Motor neuron (in vitro differentiated cells): ENCODE results near the gene DHX32. TPM values are rescaled to one million over a fixed set of nuclear protein-coding genes. Genes with fewer than 3 reads are reported as not detected.

Experiments used
- ATAC-seq, 8 experiments: fragments of 200-7000 bp; cut with Tn5 transposase; replicated peaks in 6 of 8; 2 replicates each; pipeline ENCODE4 v1.8.0; 2021; ENCODE audit warnings: mild to moderate bottlenecking in 8 of 8, moderate library complexity in 8 of 8
- H3K27ac ChIP-seq, 2 donors: fragments of 250-450 bp; sonication (Bioruptor Pico); 2 replicates each; pipeline ENCODE4 v1.9.0; 2021; ENCODE audit warnings: antibody characterized with exemption in 2 of 2, mild to moderate bottlenecking in 2 of 2, moderate library complexity in 1 of 2
- H3K4me1 ChIP-seq, 2 donors: fragments of 250-450 bp; sonication (Bioruptor Pico); replicated peaks in 1 of 2; 2 replicates each; pipeline ENCODE4 v1.6.1; 2021; ENCODE audit warnings: antibody characterized with exemption in 2 of 2, mild to moderate bottlenecking in 2 of 2, moderate library complexity in 1 of 2
- H3K4me3 ChIP-seq, 5 donors: fragments of 250-450 bp; sonication (Bioruptor Pico); 2 replicates each; pipeline ENCODE4 v1.9.0; 2021; ENCODE audit warnings: antibody characterized with exemption in 5 of 5, mild to moderate bottlenecking in 5 of 5, moderate library complexity in 4 of 5
- WGBS, 10 experiments: fragments of 450-650 bp; shearing (Covaris generic); methylation state at CpG; one replicate each; pipeline ENCODE4 v1.0.0; 2022; 5-methylcytosine and 5-hydroxymethylcytosine counted together
- in situ Hi-C, 9 experiments: fragments of 400-800 bp; cut with MboI; loops; one replicate each; pipeline ENCODE4 v1.15.0; 2021; ENCODE audit warnings: low sequenced_read_pairs in 9 of 9, low pct_unique_long_range_greater_than_20kb in 2 of 9; ENCODE audit not compliant: unreplicated experiment in 9 of 9
- total RNA-seq, 8 experiments: library from RNA; unstranded; fragments of 300-600 nt; gene quantifications; 2 replicates each; pipeline versions ENCODE4 v1.2.3 to v1.2.4, GENCODE V29; 2022

Gene DHX32
- total RNA-seq, 8 experiments from 2014 or later, result 18.8 to 33.0 (median 25.9) TPM

DNA sequence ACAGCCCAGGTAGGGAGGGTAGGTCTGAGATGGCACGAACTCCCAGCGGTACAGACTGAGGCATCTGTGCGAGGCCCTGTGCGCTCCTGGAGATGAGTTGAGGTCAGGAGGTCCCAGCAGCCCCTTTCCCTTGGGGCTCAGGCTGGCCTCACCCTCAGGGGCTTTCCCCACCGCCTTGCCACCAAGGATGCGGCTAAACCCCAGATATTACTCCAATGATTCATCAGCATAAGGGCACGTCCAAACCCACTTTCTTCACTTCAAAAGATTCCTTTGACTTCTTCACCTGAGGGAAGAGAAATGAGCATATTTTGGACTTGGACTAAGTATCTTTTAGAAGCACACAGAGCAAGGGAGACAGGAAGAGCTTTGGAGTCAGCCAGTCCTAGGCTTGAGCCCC is 78.4 kb downstream of the DHX32 start:
- Histone ChIP-seq H3K4me1 (no peaks in the 10 kb centered on the region), H3K27ac (no peak overlapping the region), H3K4me3 (no peak overlapping the region)
- in situ Hi-C loops, result no loop called here
- 90 to 100% (median 100%) methylated on average over 1 to 3 of the region's 7 CpGs; no CpG with 5 or more reads in 4 of the 10 experiments for WGBS, 10 experiments
- no peak for ATAC-seq

DNA sequence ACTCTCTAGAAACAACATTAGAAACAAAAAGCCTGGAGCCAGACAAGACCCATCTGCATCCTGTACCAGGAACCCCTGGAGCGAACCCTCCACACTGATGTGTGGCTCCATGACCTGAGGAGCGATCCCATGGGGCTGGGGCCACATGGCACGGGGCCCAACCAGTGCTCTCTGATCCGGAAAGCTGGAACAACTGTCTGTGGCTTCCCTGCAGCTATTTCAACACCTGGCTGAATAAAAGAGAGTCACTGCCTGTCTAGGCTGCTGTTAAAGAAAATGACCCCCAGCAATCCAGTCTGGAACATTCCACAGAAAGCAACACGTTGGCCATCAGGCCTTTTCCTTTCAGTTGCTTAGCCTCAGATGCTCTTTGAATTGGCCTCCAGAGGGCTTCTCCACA is 79.0 kb downstream of the DHX32 start:
- H3K4me1 ChIP-seq, result no peaks in the 10 kb centered on the region
- peak in 1 of 8 experiments; percentile 15 for ATAC-seq
- in situ Hi-C loops, result no loop called here
- H3K27ac ChIP-seq, result no peak overlapping the region
- H3K4me3 ChIP-seq, result no peak overlapping the region
- WGBS, 10 experiments, result 50 to 96% (median 80%) methylated on average over 1 to 4 of the region's 5 CpGs; no CpG with 5 or more reads in 5 of the 10 experiments

GRCh38 chr10:125801574-125801973 is 79.5 kb downstream of the DHX32 start:
- no peak overlapping the region for H3K4me3 ChIP-seq
- WGBS, 10 experiments, result 80 to 100% (median 100%) methylated on average over 1 of the region's 1 CpG; no CpG with 5 or more reads in 5 of the 10 experiments
- in situ Hi-C loops, result no loop called here
- no peaks in the 10 kb centered on the region for H3K4me1 ChIP-seq
- ATAC-seq, result peak in 2 of 8 experiments; percentile 62 to 90
- H3K27ac ChIP-seq, result no peak overlapping the region

GRCh38 chr10:125799451-125800182 is 81.5 kb downstream of the DHX32 start:
- 88 to 100% (median 95%) methylated on average over 2 to 4 of the region's 8 CpGs; no CpG with 5 or more reads in 4 of the 10 experiments for WGBS, 10 experiments
- ATAC-seq, result no peak
- in situ Hi-C loops, result no loop called here
- no peak overlapping the region for H3K4me3 ChIP-seq
- no peaks in the 10 kb centered on the region for H3K4me1 ChIP-seq
- H3K27ac ChIP-seq, result no peak overlapping the region

- WGBS, 10 experiments, result 0 to 100% (median 54%) methylated on average over 1 to 3 of the region's 5 CpGs; no CpG with 5 or more reads in 4 of the 10 experiments
- in situ Hi-C loops, result no loop called here
- Histone ChIP-seq H3K27ac (no peak overlapping the region), H3K4me1 (no peaks in the 10 kb centered on the region), H3K4me3 (no peak overlapping the region)
- ATAC-seq, result no peak
Measured at GRCh38 chr10:125797994-125798662, 83.0 kb downstream of the DHX32 start.

- WGBS, 10 experiments, result 78 to 100% (median 100%) methylated on average over 1 to 5 of the region's 8 CpGs; no CpG with 5 or more reads in 3 of the 10 experiments
- no peak for ATAC-seq
Measured at GRCh38 chr10:125797424-125797823, 83.7 kb downstream of the DHX32 start.

DNA sequence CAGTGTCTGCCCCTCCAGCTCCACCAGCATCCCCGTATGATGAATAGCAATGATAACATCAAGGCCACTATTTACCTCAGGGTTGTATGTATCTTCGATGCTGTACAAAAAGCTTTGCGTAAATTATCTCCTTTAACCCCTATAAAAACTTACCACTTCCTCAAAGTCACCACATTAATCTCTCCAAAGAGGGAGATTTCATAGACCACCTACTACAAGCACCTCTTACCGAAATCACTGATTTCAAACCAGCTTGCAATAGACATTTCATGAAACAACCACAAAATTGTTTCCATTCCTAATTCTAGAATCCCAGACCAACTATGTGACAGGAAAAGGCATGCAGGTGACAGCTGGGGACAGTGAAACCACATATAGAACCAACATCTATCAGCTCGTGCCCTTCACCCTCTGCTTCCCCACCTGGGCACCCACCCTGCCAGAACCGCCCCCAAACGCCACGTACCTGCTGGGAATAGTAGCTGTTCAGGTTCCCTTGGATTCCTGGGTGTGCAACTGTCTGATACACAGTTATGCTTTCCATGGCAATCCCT is 85.4 kb downstream of the DHX32 start:
- H3K27ac ChIP-seq, result no peak overlapping the region
- ATAC-seq, result no peak
- 80 to 100% (median 92%) methylated on average over 2 to 8 of the region's 8 CpGs; no CpG with 5 or more reads in 3 of the 10 experiments for WGBS, 10 experiments

More at GRCh38 chr10:125797424-125797823, 83.7 kb downstream of the DHX32 start:
- Histone ChIP-seq H3K4me1 (no peaks in the 10 kb centered on the region), H3K27ac (no peak overlapping the region), H3K4me3 (no peak overlapping the region)
- in situ Hi-C loops, result no loop called here

GRCh38 chr10:125795128-125795527 is 86.0 kb downstream of the DHX32 start:
- Histone ChIP-seq H3K27ac (no peak overlapping the region), H3K4me3 (no peak overlapping the region), H3K4me1 (no peaks in the 10 kb centered on the region)
- in situ Hi-C loops, result no loop called here
- WGBS, 10 experiments, result 90% methylated on average over 2 of the region's 2 CpGs; no CpG with 5 or more reads in 9 of the 10 experiments
- peak in 7 of 8 experiments; percentile 33 to 95 (median 65) for ATAC-seq

More for the DNA sequence above, 85.4 kb downstream of the DHX32 start:
- no peak overlapping the region for H3K4me3 ChIP-seq
- in situ Hi-C loops, result no loop called here
- H3K4me1 ChIP-seq, result no peaks in the 10 kb centered on the region

- peak in 3 of 8 experiments; percentile 16 to 24 (median 20) for ATAC-seq
- WGBS, 10 experiments, result 40 to 100% (median 83%) methylated on average over 1 to 9 of the region's 14 CpGs; no CpG with 5 or more reads in 1 of the 10 experiments
- Histone ChIP-seq H3K27ac (no peak overlapping the region), H3K4me3 (no peak overlapping the region), H3K4me1 (no peaks in the 10 kb centered on the region)
- in situ Hi-C loops, result no loop called here
Measured at GRCh38 chr10:125792342-125793300, 88.5 kb downstream of the DHX32 start.

DNA sequence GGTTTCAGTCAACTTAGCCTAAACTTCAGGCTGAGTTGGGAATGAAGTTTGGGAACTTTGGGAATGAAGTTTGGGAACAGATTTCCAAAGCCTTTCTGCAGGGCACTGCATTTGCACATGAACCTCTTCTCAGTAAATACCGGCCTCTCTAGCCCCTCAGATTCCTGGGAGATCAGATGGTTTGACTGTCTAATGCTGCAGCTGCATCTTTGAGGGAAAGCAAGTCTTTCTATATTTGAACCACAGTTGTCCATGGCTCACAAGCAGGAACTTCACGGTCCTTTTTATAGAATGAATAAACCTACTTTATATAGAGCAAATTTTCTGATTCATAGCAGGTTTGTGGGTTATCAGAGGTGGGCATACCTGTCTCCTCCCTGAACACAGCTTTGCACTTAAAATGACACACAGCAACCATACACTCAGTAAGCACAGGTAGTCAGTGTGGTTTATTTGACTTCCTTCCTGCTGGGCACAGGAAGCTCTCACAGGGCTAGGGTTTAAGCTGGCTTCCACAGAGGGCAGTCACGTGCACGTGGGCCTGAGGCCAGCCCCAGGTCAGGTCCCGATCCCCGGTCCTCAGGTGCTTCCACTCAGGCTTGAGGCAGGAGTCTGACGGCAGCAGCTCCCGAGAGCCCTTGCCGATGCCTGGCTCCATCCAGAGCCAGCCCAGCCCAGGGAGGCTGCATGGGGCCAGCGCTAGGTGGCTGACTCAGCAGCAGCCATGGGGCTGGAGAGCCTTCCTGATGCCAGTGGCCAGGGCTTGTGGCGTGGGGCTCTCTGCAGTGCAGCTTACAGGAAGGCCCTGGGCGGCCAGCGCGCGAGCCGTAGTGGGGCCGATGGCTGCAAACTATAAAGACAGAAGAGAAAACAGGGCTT is 92.7 kb downstream of the DHX32 start:
- no peak for ATAC-seq
- whole genome bisulfite sequencing, 10 experiments, result 60 to 100% (median 92%) methylated on average over 1 to 15 of the region's 17 CpGs; no CpG with 5 or more reads in 1 of the 10 experiments
- Histone ChIP-seq H3K4me1 (peaks cover 0 to 7% of the 10 kb centered on the region in 2 donors), H3K4me3 (no peak overlapping the region), H3K27ac (no peak overlapping the region)
- in situ Hi-C loops, result no loop called here
